Endothelial cell of umbilical vein (primary cell): ENCODE results near the gene CTBP1. TPM values are rescaled to one million over a fixed set of nuclear protein-coding genes. Genes with fewer than 3 reads are reported as not detected.

ENCODE experiments used
- BruUV-seq: library from RNA; stranded (reverse); fragments of 400-500 nt; replicated peaks from 2 replicates; lab custom pipeline; 2021; lab: Mats Ljungman, UMichigan
- CTCF ChIA-PET: fragments of 300-600, 350-600 bp; sonication (Branson Sonifier 250); formaldehyde crosslinking; loops from one replicate; lab custom pipeline; 2021; ENCODE audit warnings: antibody characterized with exemption, inconsistent platforms; lab: Charles Lee
- POLR2A ChIA-PET: fragments of 300-600, 350-600 bp; sonication (Branson Sonifier 250); formaldehyde crosslinking; loops from one replicate; lab custom pipeline; 2021; ENCODE audit warnings: antibody characterized with exemption, inconsistent platforms; lab: Charles Lee
- DNase-seq: peaks from one replicate; pipeline ENCODE4 v3.0.0-alpha.2; 2011; ENCODE audit warnings: low read depth, low spot score
- FAIRE-seq: peaks from 2 replicates; lab custom pipeline; 2011; peaks lifted over from hg19 to GRCh38; lab: Jason Lieb, UNC
- H2AFZ ChIP-seq: 2 replicates; pipeline ENCODE4 v1.6.0; 2012; ENCODE audit warnings: low read depth, low read length, control low read depth, inconsistent platforms
- H3K27ac ChIP-seq: 2 replicates; pipeline ENCODE4 v1.5.1; 2011; ENCODE audit warnings: low read depth, mild to moderate bottlenecking, control low read depth, low read length, moderate library complexity; ENCODE audit not compliant: insufficient read depth
- H3K27me3 ChIP-seq, 2 experiments: 2 replicates each; pipeline versions ENCODE4 v1.6.0 to v1.6.1; 2011; ENCODE audit warnings: low read length in 2 of 2, mixed read lengths in 1 of 2; ENCODE audit not compliant: control insufficient read depth in 2 of 2, insufficient read depth in 2 of 2
- H3K36me3 ChIP-seq, 2 experiments: 2 replicates in 1 of 2; 3 replicates in 1 of 2; pipeline ENCODE4 v1.5.1; 2011; ENCODE audit warnings: low read length in 2 of 2, mild to moderate bottlenecking in 1 of 2, moderate library complexity in 1 of 2; ENCODE audit not compliant: control insufficient read depth in 2 of 2, insufficient read depth in 2 of 2; ENCODE audit errors: extremely low read depth in 1 of 2
- H3K4me1 ChIP-seq: 3 replicates; pipeline ENCODE4 v1.5.1; 2011; ENCODE audit warnings: mild to moderate bottlenecking, low read length; ENCODE audit not compliant: control insufficient read depth, insufficient read depth; ENCODE audit errors: extremely low read depth
- H3K4me2 ChIP-seq: 2 replicates; pipeline ENCODE4 v1.6.1; 2011; ENCODE audit warnings: low read length, control low read depth, mixed read lengths; ENCODE audit not compliant: insufficient read depth
- H3K4me3 ChIP-seq, 3 experiments: fragments of 200-600 bp in 1 of 3; sonication (generic), shearing (Covaris generic) in 1 of 3; replicated peaks in 1 of 3; 2 replicates each; pipeline ENCODE4 v1.5.1; 2011 to 2016; ENCODE audit warnings: control low read depth in 3 of 3, low read length in 3 of 3, mild to moderate bottlenecking in 2 of 3, inconsistent platforms in 1 of 3, low read depth in 1 of 3, moderate library complexity in 1 of 3; ENCODE audit not compliant: insufficient read depth in 1 of 3
- H3K79me2 ChIP-seq: 2 replicates; pipeline ENCODE4 v1.6.0; 2012; ENCODE audit warnings: low read length, inconsistent platforms; ENCODE audit not compliant: control insufficient read depth, insufficient read depth
- H3K9ac ChIP-seq: replicated peaks from 2 replicates; pipeline ENCODE3; 2011; ENCODE audit warnings: low read length, control low read depth; ENCODE audit not compliant: insufficient read depth; ENCODE audit errors: extremely low read depth
- H3K9me1 ChIP-seq: replicated peaks from 3 replicates; pipeline ENCODE4 v1.6.0; 2011; ENCODE audit warnings: mild to moderate bottlenecking, low read length; ENCODE audit not compliant: control insufficient read depth, insufficient read depth; ENCODE audit errors: extremely low read depth
- H3K9me3 ChIP-seq: replicated peaks from 2 replicates; pipeline ENCODE4 v1.5.1; 2012; ENCODE audit warnings: low read length, inconsistent platforms; ENCODE audit not compliant: control insufficient read depth, insufficient read depth
- H4K20me1 ChIP-seq: replicated peaks from 2 replicates; pipeline ENCODE3; 2011; ENCODE audit warnings: mild to moderate bottlenecking, low read length; ENCODE audit not compliant: control insufficient read depth, insufficient read depth; ENCODE audit errors: extremely low read depth
- CTCF ChIP-seq, 2 donors: IDR thresholded peaks; 1 replicate in 1 of 2; 2 replicates in 1 of 2; pipeline ENCODE4 v1.5.1; 2011; ENCODE audit warnings: low read length in 2 of 2, mild to moderate bottlenecking in 2 of 2, moderate library complexity in 2 of 2, control low read depth in 1 of 2, inconsistent platforms in 1 of 2, low read depth in 1 of 2; ENCODE audit not compliant: insufficient read depth in 1 of 2; ENCODE audit errors: extremely low read depth in 1 of 2
- EZH2 ChIP-seq: IDR thresholded peaks from 2 replicates; pipeline ENCODE4 v1.6.1; 2012; ENCODE audit warnings: borderline replicate concordance, low read depth, mild to moderate bottlenecking, moderate library complexity, low read length, inconsistent platforms; ENCODE audit not compliant: severe bottlenecking
- FOS ChIP-seq: IDR thresholded peaks from 2 replicates; pipeline ENCODE4 v1.6.1; 2011; ENCODE audit warnings: mild to moderate bottlenecking, low read length, moderate library complexity, borderline replicate concordance; ENCODE audit not compliant: insufficient read depth
- GATA2 ChIP-seq: IDR thresholded peaks from 2 replicates; pipeline ENCODE4 v1.7.0; 2011; ENCODE audit warnings: low read depth, mild to moderate bottlenecking, moderate library complexity, mixed read lengths, low read length; ENCODE audit not compliant: insufficient read length, insufficient read depth
- JUN ChIP-seq: IDR thresholded peaks from 2 replicates; pipeline ENCODE4 v1.6.1; 2011; ENCODE audit warnings: borderline replicate concordance, low read depth; ENCODE audit not compliant: insufficient read length, insufficient read depth
- MAX ChIP-seq: IDR thresholded peaks from 2 replicates; pipeline ENCODE4 v1.6.1; 2011; ENCODE audit not compliant: insufficient read depth, insufficient read length
- MYC ChIP-seq: IDR thresholded peaks from one replicate; pipeline ENCODE4 v1.6.1; 2011; ENCODE audit warnings: mild to moderate bottlenecking, low read depth, low read length
- POLR2A ChIP-seq: IDR thresholded peaks from 2 replicates; pipeline ENCODE4 v1.6.1; 2012; ENCODE audit warnings: low read depth, mild to moderate bottlenecking, control low read depth, low read length
- POLR2AphosphoS5 ChIP-seq: IDR thresholded peaks from 2 replicates; pipeline ENCODE4 v1.6.1; 2012; ENCODE audit warnings: low read depth, mild to moderate bottlenecking, control low read depth, low read length, moderate library complexity; ENCODE audit not compliant: insufficient read depth
- dilution Hi-C: fragments of 300-500 bp; cut with MboI; formaldehyde crosslinking; loops from one replicate; pipeline ENCODE4 v1.15.0; 2019; ENCODE audit warnings: low sequenced_read_pairs; ENCODE audit not compliant: extremely low pct_ligation_motif_present
- intact Hi-C: fragments of 100-400 bp; cut with micrococcal nuclease; formaldehyde crosslinking; loops from one replicate; pipeline ENCODE4 v1.10.0; 2022
- polyA plus RNA-seq, 4 experiments: library from polyadenylated mRNA; depleted of rRNA in 3 of 4; stranded (reverse) in 3 of 4; unstranded in 1 of 4; fragments of >200 nt; gene quantifications; 2 replicates each; pipeline versions ENCODE4 v1.2.1 to v1.2.3, GENCODE V29; 2011 to 2012; ENCODE audit warnings: missing spikeins in 1 of 4
- total RNA-seq: library from RNA; stranded (reverse); gene quantifications from 2 replicates; pipeline ENCODE4 v1.2.3, GENCODE V29; 2021

CTBP1 gene
- total and polyA plus RNA-seq, 2 donors (not counting 3 experiments of a cell fraction or from before 2014, with no cell fraction given), result 165 to 167 TPM

GRCh38 chr4:1183985-1184773 lies 64.8 kb downstream of the CTBP1 start:
- intact Hi-C loops, result no loop called here
- dilution Hi-C loops, result no loop called here
- H3K27ac ChIP-seq, result no peak overlapping the region

More at GRCh38 chr4:1183985-1184773, 64.8 kb downstream of the CTBP1 start:
- peaks cover 13 to 26% of the 10 kb centered on the region in 2 experiments for H3K27me3 ChIP-seq
- FAIRE-seq (no peak), DNase-seq (no peak)
- POLR2A ChIA-PET, result no interaction called here
- CTCF ChIA-PET, result interaction anchor here (0.7 to 2.0 kb wide), 7 partner anchors 9 to 55 kb away, joined by 3 to 5 read pairs (median 4); no protein-coding TSS in a partner anchor
- BruUV-seq, result no TSS peak
- H3K36me3 ChIP-seq, result no peaks in the 10 kb centered on the region
- H3K4me3 ChIP-seq, result no peak overlapping the region
- no peak overlapping the region for H2AFZ ChIP-seq
- no peaks in the 10 kb centered on the region for H3K9me3 ChIP-seq
- no peaks in the 10 kb centered on the region for H3K79me2 ChIP-seq
- TF ChIP-seq POLR2A (no peak), EZH2 (no peak), GATA2 (no peak), MAX (no peak), MYC (no peak), CTCF (IDR thresholded peaks at IDR 0.05; ENCODE audit: extremely low read depth in 1 of 2, insufficient read depth in 1 of 2, low read depth in 1 of 2, low read length in 2 of 2) (no peak), JUN (no peak), FOS (no peak), POLR2AphosphoS5 (no peak)
- no peak overlapping the region for H3K4me2 ChIP-seq
- no peaks in the 10 kb centered on the region for H3K4me1 ChIP-seq
- H3K9me1 ChIP-seq, result no peaks in the 10 kb centered on the region
- H3K9ac ChIP-seq, result no peak overlapping the region
- no peaks in the 10 kb centered on the region for H4K20me1 ChIP-seq
